Right cardiac atrium (tissue), 5 donors: ENCODE measurements around the gene CBX2. TPM values are rescaled to one million over a fixed set of nuclear protein-coding genes. Genes with fewer than 3 reads are reported as not detected.
A peak's percentile ranks its signal among the peaks of the same experiment; 100 is the strongest.

Experiments used
- ATAC-seq, 2 donors: fragments of 200-7000 bp; cut with Tn5 transposase; one replicate each; pipeline versions ENCODE4 v1.8.0 to v1.9.1; 2020; ENCODE audit warnings: moderate library complexity in 2 of 2, mild to moderate bottlenecking in 1 of 2
- DNase-seq, 3 donors: peaks; one replicate each; pipeline ENCODE4 v3.0.0-alpha.2; 2020
- H3K27ac ChIP-seq: one replicate; pipeline ENCODE4 v1.5.1; 2013; ENCODE audit warnings: mild to moderate bottlenecking, low read length, control low read depth, moderate library complexity
- H3K27me3 ChIP-seq: one replicate; pipeline ENCODE4 v1.6.1; 2013; ENCODE audit not compliant: control insufficient read depth, insufficient read depth
- H3K4me1 ChIP-seq: one replicate; pipeline ENCODE4 v1.6.1; 2013; ENCODE audit warnings: low read length; ENCODE audit not compliant: control insufficient read depth, insufficient read depth
- H3K4me3 ChIP-seq: one replicate; pipeline ENCODE4 v1.5.1; 2013; ENCODE audit warnings: low read length, control low read depth
- H3K9me3 ChIP-seq: one replicate; pipeline ENCODE4 v1.6.1; 2013; ENCODE audit warnings: low read length; ENCODE audit not compliant: control insufficient read depth
- WGBS: extraction: QIAGEN DNeasy Blood & Tissue Kit; methylation state at CpG from one replicate; pipeline ENCODE4 v1.1.7; 2013; 5-methylcytosine and 5-hydroxymethylcytosine counted together
- intact Hi-C, 4 donors: fragments of 100-400 bp; cut with DNase I; formaldehyde crosslinking; loops; one replicate each; pipeline versions ENCODE4 v1.11.0 to v1.14.0; 2022 to 2023
- polyA plus RNA-seq: library from polyadenylated mRNA; stranded (reverse); fragments of 200-250 nt; gene quantifications from one replicate; pipeline ENCODE4 v1.2.3, GENCODE V29; 2013
- total RNA-seq, 4 donors: library from RNA; stranded (reverse); fragmentation: NEBNext Ultra II Directional; extraction: Animal tissue kit (Norgen Biotek cat#: 25700); gene quantifications; one replicate each; pipeline ENCODE4 v1.2.1, GENCODE V29; 2021
- donor health status: healthy with polysubstance abuse.
- donor health status: DM: no; HTN: yes; CAD: no.
- donor health status: DM: no; HTN: no; CAD: no.
- donor health status: DM: no; HTN: yes; CAD: no; lungs with severe emphysema.
- donor health status: DM: yes; HTN: yes; CAD: no.

The CBX2 gene
- total and polyA plus RNA-seq, 5 donors: 1.5 to 3.5 (median 2.4) TPM

DNA sequence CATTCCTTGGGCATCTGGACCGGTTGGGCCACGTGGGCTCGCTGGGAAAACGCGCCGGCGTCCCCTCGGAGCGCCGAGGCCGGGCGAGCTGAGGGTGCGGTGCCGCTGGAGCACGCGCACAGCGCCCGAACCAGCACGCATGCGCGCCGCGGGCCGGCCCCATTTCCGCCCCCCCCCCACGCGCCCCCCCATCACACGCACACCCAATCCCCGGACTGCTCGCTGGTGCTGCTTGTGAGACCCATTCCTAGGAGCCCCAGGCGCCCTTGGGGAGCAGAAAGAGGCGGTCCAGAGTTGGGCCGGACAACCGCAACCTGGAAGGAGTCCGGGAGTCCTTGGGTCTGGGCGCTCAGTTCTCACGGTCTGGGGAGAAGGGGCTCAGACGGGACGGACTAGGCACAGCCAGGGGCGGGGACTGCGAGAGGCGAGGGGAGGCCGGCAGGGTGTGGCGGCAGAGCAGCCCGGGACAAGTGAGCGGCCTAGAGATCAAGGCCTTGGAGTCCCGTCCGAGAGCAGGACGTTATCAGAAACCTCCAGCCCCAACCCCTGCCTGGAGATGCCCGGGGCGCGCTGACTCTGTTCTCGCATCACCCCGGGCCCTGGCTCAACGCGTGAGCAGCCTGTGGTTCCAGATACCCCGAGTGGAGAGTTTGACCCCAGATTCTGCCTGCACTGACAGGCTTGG, 24.9 kb downstream of the CBX2 start:
- H3K27ac ChIP-seq: no peak overlapping the region
- H3K27me3 ChIP-seq: no peaks in the 10 kb centered on the region
- no peak for DNase-seq
- no peak for ATAC-seq
- H3K4me1 ChIP-seq: no peaks in the 10 kb centered on the region
- intact Hi-C loops: loop anchor here in 1 of 4 donors (10.0 kb wide), 1 partner anchor 192 kb away; no protein-coding TSS in a partner anchor
- no peak overlapping the region for H3K4me3 ChIP-seq
- H3K9me3 ChIP-seq: no peaks in the 10 kb centered on the region
- 6% methylated on average over 57 of the region's 57 CpGs for WGBS

DNA sequence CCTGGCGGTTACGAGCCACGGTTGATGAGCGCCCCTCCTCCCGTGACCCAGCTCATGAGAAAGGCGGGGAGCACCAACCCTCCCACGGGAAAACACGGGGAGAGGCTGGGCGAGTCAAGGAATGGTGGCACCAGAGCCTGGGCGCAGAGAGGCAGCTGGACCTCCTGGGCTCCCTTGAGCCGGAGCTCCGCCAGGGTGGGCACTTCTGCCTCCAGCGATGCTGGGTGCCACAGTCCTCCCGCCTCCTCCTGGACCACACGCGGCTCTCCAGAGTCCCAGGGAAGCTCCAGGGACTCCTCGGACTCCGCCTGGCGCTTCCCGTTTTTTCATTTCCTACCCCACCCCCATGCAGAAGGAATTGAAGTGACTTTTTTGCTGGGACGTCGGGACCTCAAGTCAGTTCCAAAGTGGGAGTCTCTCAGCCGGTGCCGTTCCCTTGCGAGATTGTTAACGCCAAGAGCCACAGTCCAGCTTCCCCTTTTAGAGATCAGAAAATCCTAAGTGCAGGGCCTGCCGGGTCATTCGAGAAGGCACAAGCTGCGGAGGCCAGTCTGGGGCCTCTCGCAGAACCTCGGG, 25.6 kb downstream of the CBX2 start:
- DNase-seq (peak in 1 of 3 donors; percentile 47), ATAC-seq (no peak)
- 7% methylated on average over 31 of the region's 31 CpGs for WGBS
- H3K4me1 ChIP-seq: no peaks in the 10 kb centered on the region
- H3K9me3 ChIP-seq: no peaks in the 10 kb centered on the region
- H3K27me3 ChIP-seq: no peaks in the 10 kb centered on the region
- no peak overlapping the region for H3K4me3 ChIP-seq
- H3K27ac ChIP-seq: no peak overlapping the region
- intact Hi-C loops: loop anchor here in 1 of 4 donors (10.0 kb wide), 1 partner anchor 191 kb away; no protein-coding TSS in a partner anchor

DNA sequence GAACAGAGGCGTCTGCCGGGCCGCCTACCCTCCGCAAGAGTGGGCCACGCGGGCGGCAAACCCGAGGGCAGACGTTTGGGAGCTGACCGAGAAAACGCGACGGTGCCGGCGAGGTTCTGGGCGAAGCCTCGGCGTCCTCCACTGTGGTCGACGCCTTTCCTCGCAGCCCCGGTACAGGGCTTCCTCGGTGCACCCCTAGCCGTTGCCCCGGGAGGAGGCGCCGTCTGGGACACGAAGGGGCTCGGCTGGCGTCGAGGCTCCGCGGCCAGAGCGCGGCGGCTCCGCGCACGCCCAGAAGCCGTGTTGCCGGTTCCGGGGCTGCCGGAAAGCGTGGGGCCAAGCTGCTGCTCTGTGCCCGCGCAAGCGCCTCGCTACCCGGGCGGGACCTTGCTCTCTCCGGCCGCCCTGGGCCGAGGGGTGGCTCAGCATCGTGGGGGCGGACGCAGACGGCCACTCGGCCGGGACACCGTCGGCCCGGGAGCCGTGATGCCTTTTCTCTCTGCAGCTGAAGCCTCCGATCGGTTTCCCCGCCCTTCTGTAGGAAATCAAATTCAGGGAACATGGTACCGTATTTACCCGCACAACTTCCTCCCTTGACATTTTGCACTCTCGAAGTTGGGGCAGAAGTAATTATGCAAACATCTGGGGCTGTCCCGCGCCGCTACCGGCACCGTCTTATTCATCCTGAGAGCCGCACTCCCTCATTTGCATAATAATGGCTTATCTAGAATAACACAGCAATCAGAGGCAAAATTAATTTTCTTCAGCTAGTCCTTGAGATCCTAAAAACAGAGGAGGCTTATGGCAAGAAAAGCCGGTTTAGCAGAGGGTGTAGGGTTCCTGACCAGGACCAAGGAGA, 26.3 kb downstream of the CBX2 start:
- H3K27ac ChIP-seq: no peak overlapping the region
- DNase-seq: peak in 2 of 3 donors; percentile 17 to 65
- 2% methylated on average over 76 of the region's 76 CpGs for WGBS
- H3K4me1 ChIP-seq: no peaks in the 10 kb centered on the region
- H3K9me3 ChIP-seq: no peaks in the 10 kb centered on the region
- no peak overlapping the region for H3K4me3 ChIP-seq
- no peaks in the 10 kb centered on the region for H3K27me3 ChIP-seq
- intact Hi-C loops: loop anchor here in 1 of 4 donors (10.0 kb wide), 1 partner anchor 191 kb away; no protein-coding TSS in a partner anchor
- peak in 1 of 2 donors; percentile 9 for ATAC-seq

DNA sequence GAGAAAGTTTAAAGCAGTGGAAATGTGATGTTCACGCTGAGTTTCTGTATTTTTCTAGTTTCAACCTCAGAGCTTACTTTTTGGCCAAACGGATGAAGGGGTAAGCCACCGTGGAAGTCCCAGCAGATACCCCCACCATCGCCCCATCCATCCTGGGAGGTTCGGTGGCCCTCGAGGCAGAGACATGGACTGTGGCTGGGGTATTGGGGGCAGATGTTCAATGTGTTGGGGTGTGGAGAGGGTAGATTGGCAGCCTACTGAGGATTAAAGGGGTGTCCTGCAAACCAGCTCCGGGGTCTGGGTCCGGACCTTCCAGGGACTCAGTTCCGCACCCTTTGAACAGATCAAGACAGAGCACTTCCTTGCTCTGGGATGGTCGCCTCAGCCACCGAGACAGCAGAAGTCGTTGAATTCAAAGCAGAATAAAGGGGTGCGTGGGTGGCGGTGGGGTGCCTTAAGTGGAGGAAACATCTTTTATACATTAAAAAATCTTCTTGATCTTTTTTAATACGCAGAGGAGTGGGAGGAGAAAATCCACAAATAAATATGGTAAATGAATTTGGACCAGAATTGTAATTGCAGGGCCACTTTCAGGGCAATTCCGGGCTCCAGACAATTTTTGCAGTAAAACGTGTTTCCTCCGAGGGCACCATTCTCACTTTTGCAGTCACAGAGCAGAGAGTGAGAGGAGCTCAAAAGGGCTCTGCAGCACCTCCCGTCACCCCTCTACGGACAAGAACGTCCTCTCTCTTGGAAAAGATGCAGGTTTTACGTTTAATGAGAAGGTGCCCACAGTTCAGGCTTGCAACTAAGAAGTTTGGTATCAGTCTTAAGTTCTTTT, 27.1 kb downstream of the CBX2 start:
- Histone ChIP-seq H3K4me3 (no peak overlapping the region), H3K4me1 (no peaks in the 10 kb centered on the region), H3K9me3 (no peaks in the 10 kb centered on the region), H3K27ac (no peak overlapping the region), H3K27me3 (no peaks in the 10 kb centered on the region)
- no peak for ATAC-seq
- intact Hi-C loops: loop anchor here in 2 of 4 donors (5.0 to 10.0 kb wide), 2 partner anchors 37 to 190 kb away; no protein-coding TSS in a partner anchor
- no peak for DNase-seq
- WGBS: 20% methylated on average over 22 of the region's 22 CpGs

DNA sequence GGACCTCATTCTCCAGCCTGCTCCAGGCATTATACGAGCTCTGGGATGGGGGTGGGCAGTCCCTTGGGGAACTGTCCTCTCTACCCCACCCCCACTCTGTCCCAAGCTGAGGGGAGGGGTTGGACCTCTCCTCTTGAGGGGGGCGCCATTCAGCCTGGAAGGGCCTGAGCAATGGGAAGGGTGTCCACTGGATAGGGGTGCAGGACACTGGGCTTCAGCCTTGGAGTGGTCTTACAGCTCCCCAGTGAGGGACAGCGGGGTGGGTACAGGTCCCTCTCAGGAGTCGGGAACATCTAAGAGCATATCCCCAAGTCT, 28.5 kb downstream of the CBX2 start:
- no peaks in the 10 kb centered on the region for H3K27me3 ChIP-seq

DNA sequence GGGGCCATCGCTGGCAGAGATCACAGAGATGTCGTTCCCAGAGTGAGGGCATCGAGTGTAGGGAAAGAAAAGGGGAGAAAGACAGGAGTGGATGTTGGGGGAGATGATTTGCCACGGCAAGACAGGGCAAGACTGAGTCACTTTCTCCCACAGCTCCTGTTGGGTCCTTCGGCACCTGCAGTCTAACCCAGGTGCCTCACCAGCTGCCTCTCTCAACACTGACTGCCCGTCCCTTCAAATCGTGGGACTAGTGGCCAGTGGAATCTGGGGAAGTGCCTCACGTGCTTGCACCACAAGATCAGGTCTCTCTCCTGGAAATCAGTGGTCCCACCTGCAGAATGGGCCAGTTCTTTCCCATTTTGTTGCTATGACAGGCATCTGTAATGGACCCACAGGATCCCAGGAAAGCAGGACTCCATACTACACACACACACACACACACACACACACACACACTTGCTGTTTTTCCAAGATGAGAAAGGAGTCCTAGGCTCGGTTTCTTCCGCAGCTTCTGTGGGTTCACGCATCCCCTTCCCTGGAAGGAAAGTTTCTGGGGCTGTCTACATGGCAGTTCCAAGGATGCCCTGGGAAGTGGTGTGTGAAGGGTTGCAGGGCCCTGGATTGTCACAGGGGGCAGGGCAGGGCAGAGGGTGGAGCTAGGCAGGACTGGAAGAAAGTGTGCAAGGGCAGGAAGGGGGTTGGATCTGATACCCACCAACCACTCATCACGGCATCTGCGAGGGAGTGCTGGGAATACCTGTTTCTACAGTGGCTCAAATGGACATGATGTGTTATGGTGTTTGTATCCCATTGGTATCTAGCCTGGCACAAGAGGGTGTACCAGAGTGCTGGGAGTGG, 29.1 kb downstream of the CBX2 start:
- peak in 1 of 3 donors; percentile 32 for DNase-seq
- Histone ChIP-seq H3K9me3 (no peaks in the 10 kb centered on the region), H3K4me1 (peaks cover 5% of the 10 kb centered on the region), H3K27me3 (no peaks in the 10 kb centered on the region), H3K4me3 (no peak overlapping the region), H3K27ac (no peak overlapping the region)
- WGBS: 23% methylated on average over 13 of the region's 13 CpGs
- ATAC-seq: no peak
- intact Hi-C loops: loop anchor here in 2 of 4 donors (5.0 to 10.0 kb wide), 2 partner anchors 35 to 188 kb away; no protein-coding TSS in a partner anchor

More for the DNA sequence above, 28.5 kb downstream of the CBX2 start:
- Histone ChIP-seq H3K4me3 (no peak overlapping the region), H3K27ac (no peak overlapping the region), H3K4me1 (peaks cover 1% of the 10 kb centered on the region), H3K9me3 (no peaks in the 10 kb centered on the region)
- WGBS: 19% methylated on average over 4 of the region's 4 CpGs
- DNase-seq (peak in 1 of 3 donors; percentile 35), ATAC-seq (no peak)
- intact Hi-C loops: loop anchor here in 2 of 4 donors (5.0 to 10.0 kb wide), 2 partner anchors 36 to 188 kb away; no protein-coding TSS in a partner anchor

DNA sequence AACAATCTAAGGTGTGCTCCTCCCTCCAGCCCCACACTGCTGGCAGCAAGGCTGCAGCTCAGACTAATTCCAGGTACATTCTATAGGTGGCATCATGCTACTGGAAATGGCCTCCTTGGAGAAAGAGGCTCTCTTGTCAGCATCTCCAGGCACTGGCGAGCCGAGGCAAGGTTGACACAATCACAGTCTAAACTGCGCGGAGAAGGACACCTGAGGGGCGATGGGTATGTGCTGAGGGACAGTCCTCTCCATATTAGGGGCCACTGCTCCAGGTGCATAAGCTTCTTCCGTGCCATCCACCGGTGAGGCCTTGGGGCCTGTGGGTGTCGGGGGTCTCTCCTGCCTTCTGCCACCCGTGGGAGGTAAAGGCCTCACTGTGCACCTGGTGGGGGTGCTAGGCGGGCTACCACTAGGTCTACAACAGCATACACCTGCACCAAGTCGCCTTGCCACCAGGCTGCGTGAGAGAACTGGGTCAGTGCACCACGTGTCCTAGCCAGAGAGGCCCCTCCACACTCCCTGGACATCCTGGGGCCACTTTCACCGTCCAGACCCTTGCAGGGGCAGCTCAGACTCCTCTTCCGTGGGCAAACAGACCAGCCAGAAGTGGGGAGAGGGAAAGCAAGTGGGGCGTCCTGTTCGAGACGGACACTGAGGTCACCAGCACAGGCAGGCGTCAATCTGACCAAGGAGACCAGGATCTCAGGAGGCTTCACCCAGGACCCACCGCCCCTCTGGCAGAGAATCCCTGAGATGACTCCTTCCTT, 31.0 kb downstream of the CBX2 start:
- Histone ChIP-seq H3K27ac (no peak overlapping the region), H3K9me3 (no peaks in the 10 kb centered on the region), H3K27me3 (no peaks in the 10 kb centered on the region), H3K4me1 (peaks cover 5% of the 10 kb centered on the region), H3K4me3 (no peak overlapping the region)
- DNase-seq (peak; percentile 15 to 51 (median 39)), ATAC-seq (peak; percentile 3 to 20)
- intact Hi-C loops: loop anchor here in 2 of 4 donors (5.0 to 10.0 kb wide), 2 partner anchors 33 to 186 kb away; no protein-coding TSS in a partner anchor
- 21% methylated on average over 20 of the region's 20 CpGs for WGBS

DNA sequence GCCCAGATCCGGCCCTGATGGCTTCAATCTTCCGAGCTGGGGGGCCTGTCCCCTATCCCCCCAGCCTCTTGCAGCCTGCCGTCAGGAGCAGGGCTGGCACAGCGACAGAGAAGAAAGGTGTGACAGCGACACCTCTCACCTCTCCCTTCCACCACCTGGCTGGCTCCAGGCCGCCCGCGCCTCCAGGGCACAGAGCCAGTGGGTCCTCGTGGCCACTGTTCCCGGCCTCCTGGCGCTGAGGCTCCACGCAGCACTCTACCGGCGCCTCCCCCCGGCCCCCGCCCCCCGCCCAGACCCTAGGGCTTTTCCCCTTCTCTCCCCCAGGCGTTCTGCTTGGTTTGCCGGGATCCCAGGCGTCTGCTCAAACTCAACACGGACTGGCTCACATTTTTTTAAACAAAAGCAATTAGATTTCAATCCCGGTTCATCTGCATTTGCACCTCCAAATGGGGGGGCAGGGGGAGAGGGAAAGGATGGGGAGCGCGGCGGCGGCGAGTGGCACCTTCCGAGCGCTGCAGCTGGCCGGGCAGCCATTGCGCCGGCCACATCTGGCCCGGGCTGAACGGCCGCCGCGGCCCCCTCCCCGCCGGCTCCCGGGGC, 31.7 kb downstream of the CBX2 start:
- H3K27ac ChIP-seq: no peak overlapping the region
- intact Hi-C loops: loop anchor here in 2 of 4 donors (5.0 to 10.0 kb wide), 2 partner anchors 33 to 185 kb away; no protein-coding TSS in a partner anchor
- WGBS: 4% methylated on average over 40 of the region's 40 CpGs
- H3K27me3 ChIP-seq: no peaks in the 10 kb centered on the region
- no peaks in the 10 kb centered on the region for H3K9me3 ChIP-seq
- peak in 2 of 3 donors; percentile 58 to 68 for DNase-seq
- H3K4me3 ChIP-seq: peak overlapping the region; percentile 13
- ATAC-seq: no peak
- peaks cover 5% of the 10 kb centered on the region for H3K4me1 ChIP-seq
